K562 (cell line): ENCODE results near the gene SEC24C. TPM values are rescaled to one million over a fixed set of nuclear protein-coding genes. Genes with fewer than 3 reads are reported as not detected.

ENCODE experiments used
- ATAC-seq: fragments of 200-7000 bp; cut with Tn5 transposase; 3 replicates; pipeline ENCODE4 v1.9.1; 2020; ENCODE audit warnings: moderate library complexity
- BruUV-seq: library from RNA; stranded (reverse); fragments of 400-500 nt; replicated peaks from 2 replicates; lab custom pipeline; 2021; lab: Mats Ljungman, UMichigan
- CTCF ChIA-PET: fragments of 300-600 bp; formaldehyde crosslinking; extraction: SDS; loops from one replicate; lab custom pipeline; 2021; ENCODE audit warnings: low intra/inter-chr PET ratio; lab: Yijun Ruan, JAX
- POLR2A ChIA-PET: fragments of 300-600, 350-650 bp; sonication (Branson Sonifier 250); formaldehyde crosslinking; extraction: SDS; loops from one replicate; lab custom pipeline; 2021; ENCODE audit warnings: antibody characterized with exemption, inconsistent platforms; lab: Yijun Ruan, JAX
- DNase-seq, 4 experiments: peaks; one replicate each; pipeline versions ENCODE4 v3.0.0 to v3.0.0-alpha.2; 2011 to 2018; ENCODE audit warnings: low spot score in 3 of 4, mixed read lengths in 3 of 4; ENCODE audit errors: extremely low read depth in 1 of 4
- FAIRE-seq: peaks from 2 replicates; lab custom pipeline; 2011; peaks lifted over from hg19 to GRCh38; lab: Jason Lieb, UNC
- H2AFZ ChIP-seq: 2 replicates; pipeline ENCODE4 v1.6.0; 2011; ENCODE audit warnings: low read depth, low read length, control low read depth, inconsistent platforms
- H3K27ac ChIP-seq: fragments of 200-600 bp; 3 replicates; pipeline ENCODE4 v1.8.0; 2011; ENCODE audit warnings: low read depth, mild to moderate bottlenecking, control low read depth, inconsistent platforms, low read length, moderate library complexity, mixed read lengths; ENCODE audit errors: extremely low read depth
- H3K27me3 ChIP-seq, 2 experiments: fragments of 300-600 bp in 1 of 2; 2 replicates in 1 of 2; 3 replicates in 1 of 2; pipeline versions ENCODE4 v1.6.0 to v1.8.0; 2011; ENCODE audit warnings: inconsistent platforms in 2 of 2, low read length in 2 of 2, mild to moderate bottlenecking in 1 of 2, mixed read lengths in 1 of 2, moderate library complexity in 1 of 2; ENCODE audit not compliant: control insufficient read depth in 2 of 2, insufficient read depth in 2 of 2
- H3K36me3 ChIP-seq: fragments of 300-600 bp; 3 replicates; pipeline ENCODE4 v1.8.0; 2011; ENCODE audit warnings: mild to moderate bottlenecking, low read length, inconsistent platforms; ENCODE audit not compliant: control insufficient read depth, insufficient read depth
- H3K4me1 ChIP-seq, 2 experiments: fragments of 200-600 bp in 1 of 2; replicated peaks in 1 of 2; 2 replicates in 1 of 2; 3 replicates in 1 of 2; pipeline versions ENCODE4 v1.5.1 to v1.8.0; 2011; ENCODE audit warnings: inconsistent platforms in 2 of 2, low read length in 2 of 2, mild to moderate bottlenecking in 1 of 2, mixed read lengths in 1 of 2, moderate library complexity in 1 of 2; ENCODE audit not compliant: control insufficient read depth in 2 of 2, insufficient read depth in 2 of 2
- H3K4me2 ChIP-seq: 2 replicates; pipeline ENCODE4 v1.6.1; 2011; ENCODE audit warnings: low read length, control low read depth, inconsistent platforms, mixed read lengths; ENCODE audit not compliant: insufficient read depth
- H3K4me3 ChIP-seq: fragments of 200-600 bp; sonication (generic), shearing (Covaris generic); 2 replicates; pipeline ENCODE4 v1.5.1; 2016; ENCODE audit warnings: control low read depth, inconsistent platforms
- H3K79me2 ChIP-seq: fragments of 200-600 bp; 3 replicates; pipeline ENCODE4 v1.8.0; 2011; ENCODE audit warnings: low read length, inconsistent platforms; ENCODE audit not compliant: control insufficient read depth, insufficient read depth
- H3K9ac ChIP-seq, 2 experiments: 2 replicates each; pipeline versions ENCODE4 v1.6.0 to v1.6.1; 2011; ENCODE audit warnings: low read depth in 2 of 2, low read length in 2 of 2, control low read depth in 1 of 2, inconsistent platforms in 1 of 2, mild to moderate bottlenecking in 1 of 2, mixed read lengths in 1 of 2; ENCODE audit not compliant: insufficient read depth in 1 of 2
- H3K9me1 ChIP-seq: one replicate; pipeline ENCODE4 v1.6.0; 2011; ENCODE audit warnings: inconsistent platforms, mild to moderate bottlenecking, low read length, moderate library complexity; ENCODE audit not compliant: control insufficient read depth, insufficient read depth
- H3K9me3 ChIP-seq: replicated peaks from 2 replicates; pipeline ENCODE4 v1.5.1; 2011; ENCODE audit warnings: low read depth, low read length, inconsistent platforms; ENCODE audit not compliant: control insufficient read depth, insufficient read depth
- H4K20me1 ChIP-seq: replicated peaks from 2 replicates; pipeline ENCODE4 v1.6.1; 2011; ENCODE audit warnings: low read length, inconsistent platforms, mixed read lengths; ENCODE audit not compliant: control insufficient read depth, insufficient read depth
- CCAR2 ChIP-seq: fragments of 200-400 bp; formaldehyde crosslinking; IDR thresholded peaks from 2 replicates; pipeline ENCODE4 v1.6.1; 2017; ENCODE audit warnings: mild to moderate bottlenecking, low read depth, low read length
- CEBPG ChIP-seq, 3 experiments: fragments of 200-800 bp in 1 of 3; sonication (Bioruptor generic) in 1 of 3; sonication (generic) in 1 of 3; formaldehyde crosslinking in 1 of 3; IDR thresholded peaks in 2 of 3; conservative IDR thresholded peaks in 1 of 3; 2 replicates each; pipeline versions ENCODE4 v1.6.1 to v1.8.0; 2016 to 2022; ENCODE audit warnings: missing compliant biosample characterization in 2 of 3, missing genetic modification characterization in 2 of 3, mild to moderate bottlenecking in 1 of 3, missing genetic modification reagents in 1 of 3
- CHD4 ChIP-seq: fragments of 200-600 bp; sonication (generic); IDR thresholded peaks from 3 replicates; pipeline ENCODE4 v1.6.1; 2012; ENCODE audit warnings: low read depth, mild to moderate bottlenecking, mixed read lengths, low read length, inconsistent platforms; ENCODE audit not compliant: insufficient read depth, insufficient replicate concordance, poor library complexity, severe bottlenecking
- CREB1 ChIP-seq, 2 experiments: sonication (generic) in 1 of 2; formaldehyde crosslinking in 1 of 2; IDR thresholded peaks; 2 replicates each; pipeline versions ENCODE4 v1.6.1 to v1.8.0; 2012 to 2022; ENCODE audit warnings: inconsistent platforms in 1 of 2, mild to moderate bottlenecking in 1 of 2, missing genetic modification reagents in 1 of 2, moderate library complexity in 1 of 2
- ESRRB ChIP-seq: fragments of 250-450 bp; sonication (Bioruptor Pico); IDR thresholded peaks from 2 replicates; pipeline ENCODE4 v1.5.0; 2020; ENCODE audit warnings: mild to moderate bottlenecking, moderate library complexity, borderline replicate concordance
- FOXA3 ChIP-seq, 2 experiments: fragments of 450-650 bp in 1 of 2; sonication (generic) in 1 of 2; formaldehyde crosslinking; IDR thresholded peaks in 1 of 2; conservative IDR thresholded peaks in 1 of 2; 2 replicates each; pipeline versions ENCODE4 v1.4.0 to v1.8.0; 2020 to 2022; ENCODE audit warnings: mild to moderate bottlenecking in 2 of 2, missing genetic modification reagents in 1 of 2
- HDAC1 ChIP-seq, 2 experiments: fragments of 450-650 bp; IDR thresholded peaks; 2 replicates each; pipeline ENCODE4 v1.6.1; 2016 to 2017; ENCODE audit warnings: inconsistent platforms in 1 of 2, mild to moderate bottlenecking in 1 of 2, moderate library complexity in 1 of 2
- HDAC2 ChIP-seq: fragments of 450-650 bp; IDR thresholded peaks from 2 replicates; pipeline ENCODE4 v1.6.1; 2016; ENCODE audit warnings: mild to moderate bottlenecking
- MYC ChIP-seq, 2 experiments: fragments of 250-450 bp in 1 of 2; sonication (Bioruptor Pico) in 1 of 2; IDR thresholded peaks; 2 replicates each; pipeline versions ENCODE4 v1.5.1 to v1.6.1; 2012 to 2021; ENCODE audit warnings: low read depth in 2 of 2, borderline replicate concordance in 1 of 2, improper control_type of control experiment in 1 of 2, low read length in 1 of 2, mild to moderate bottlenecking in 1 of 2, moderate library complexity in 1 of 2
- NR1H2 ChIP-seq: sonication (generic); formaldehyde crosslinking; IDR thresholded peaks from 2 replicates; pipeline ENCODE4 v1.4.0; 2020; ENCODE audit warnings: mild to moderate bottlenecking, missing genetic modification reagents
- SIN3A ChIP-seq, 2 experiments: fragments of 150-350 bp in 1 of 2; IDR thresholded peaks; 2 replicates each; pipeline ENCODE4 v1.6.1; 2011 to 2016; ENCODE audit warnings: borderline replicate concordance in 2 of 2, low read depth in 2 of 2, low read length in 2 of 2, mild to moderate bottlenecking in 2 of 2, moderate library complexity in 2 of 2; ENCODE audit not compliant: control insufficient read depth in 1 of 2
- SRF ChIP-seq, 2 experiments: fragments of 250-450, 450-650 bp in 1 of 2; sonication (Bioruptor Pico) in 1 of 2; sonication (generic) in 1 of 2; formaldehyde crosslinking; IDR thresholded peaks; 2 replicates each; pipeline versions ENCODE4 v1.5.0 to v1.5.1; 2020 to 2022; ENCODE audit warnings: mild to moderate bottlenecking in 1 of 2, missing genetic modification reagents in 1 of 2
- STAG1 ChIP-seq: sonication (generic); formaldehyde crosslinking; IDR thresholded peaks from 2 replicates; pipeline ENCODE4 v1.5.0; 2020; ENCODE audit warnings: missing genetic modification reagents, borderline replicate concordance
- ZMIZ1 ChIP-seq, 2 experiments: fragments of 150-350 bp in 1 of 2; IDR thresholded peaks; 2 replicates each; pipeline ENCODE4 v1.6.1; 2012 to 2016; ENCODE audit warnings: low read depth in 2 of 2, low read length in 2 of 2, mild to moderate bottlenecking in 1 of 2, moderate library complexity in 1 of 2
- whole genome bisulfite sequencing: fragments of 100-300 bp; shearing (Covaris generic); methylation state at CpG from one replicate; pipeline ENCODE4 v1.1.6; 2016; ENCODE audit warnings: low coverage, mixed read lengths; ENCODE audit not compliant: insufficient coverage; ENCODE audit errors: missing lambda C conversion rate; 5-methylcytosine and 5-hydroxymethylcytosine counted together
- in situ Hi-C: fragments of 300-500 bp; cut with MboI; formaldehyde crosslinking; loops from 4 replicates; pipeline ENCODE4 v1.15.0; 2018; ENCODE audit warnings: inconsistent platforms, mixed read lengths
- intact Hi-C: fragments of 100-400 bp; cut with micrococcal nuclease; formaldehyde crosslinking; loops from 2 replicates; pipeline ENCODE4 v1.14.2; 2022
- polyA plus RNA-seq, 8 experiments: library from polyadenylated mRNA; depleted of rRNA in 4 of 8; stranded (reverse) in 5 of 8; unstranded in 3 of 8; fragments of >200 nt; fragmentation: Nextera tagmentation in 2 of 8; fragmentation: Illumina TruSeq in 1 of 8; extraction: Ambion mirVana in 2 of 8; extraction: Trizol in 1 of 8; gene quantifications; 2 replicates each; pipeline versions ENCODE4 v1.2.1 to v1.2.3, GENCODE V29; 2011 to 2014; ENCODE audit warnings: inconsistent platforms in 1 of 8, missing spikeins in 1 of 8
- total RNA-seq, 7 experiments: library from RNA; depleted of rRNA in 6 of 7; stranded (reverse); fragments of >200 nt in 6 of 7; fragmentation: Illumina TruSeq in 2 of 7; extraction: Trizol in 2 of 7; gene quantifications; 2 replicates each; pipeline versions ENCODE4 v1.2.1 to v1.2.3, GENCODE V29; 2011 to 2021; ENCODE audit warnings: low replicate concordance in 1 of 7

Gene SEC24C
- total and polyA plus RNA-seq, 9 of the 15 experiments (the other 6 are each of a cell fraction or from before 2014, with no cell fraction given): 19.0 to 115 (median 70.5) TPM

GRCh38 chr10:73744664-73744975 lies 448 bp downstream of the SEC24C start (continued):
- TF ChIP-seq CHD4: no peak
- peak; percentile 29; the same call in 1 of the 2 replicates for TF ChIP-seq STAG1
- TF ChIP-seq FOXA3 (CRISPR knock-in tag; conservative IDR thresholded peaks at IDR 0.05 in 1 of 2, IDR thresholded peaks at IDR 0.05 in 1 of 2): peak in 1 of 2 experiments; percentile 63; a peak in 1 of 4 replicates
- TF ChIP-seq CCAR2: no peak
- 0 out of 4 replicates have a peak, but pooled peaks of 1 of the 2 experiments have one; percentile 10 for TF ChIP-seq SRF (CRISPR knock-in tag; IDR thresholded peaks at IDR 0.05)
- peak; percentile 17; the same call in 1 of the 2 replicates for TF ChIP-seq CEBPG (CRISPR knock-in tag; IDR thresholded peaks at IDR 0.05)
- no peak for TF ChIP-seq CEBPG (tag; conservative IDR thresholded peaks at IDR 0.05 in 1 of 2, IDR thresholded peaks at IDR 0.05 in 1 of 2)
- TF ChIP-seq NR1H2 (CRISPR knock-in tag): 0 out of 2 replicates have a peak, but pooled peaks have one; percentile 34
- TF ChIP-seq HDAC2: 0 out of 2 replicates have a peak, but pooled peaks have one; percentile 18
- TF ChIP-seq SIN3A (IDR thresholded peaks at IDR 0.05; ENCODE audit: borderline replicate concordance in 2 of 2, control insufficient read depth in 1 of 2, low read depth in 2 of 2, low read length in 2 of 2): peak; percentile 15 to 72; a peak in 1 of 4 replicates
- TF ChIP-seq HDAC1 (IDR thresholded peaks at IDR 0.05): peak in 1 of 2 experiments; percentile 80; a peak in 2 of 4 replicates
- TF ChIP-seq, all 486 proteins: peak for 10

GRCh38 chr10:73746721-73747120 lies 2.5 kb downstream of the SEC24C start:
- no peak overlapping the region for H3K4me2 ChIP-seq
- intact Hi-C loops: no loop called here
- no peak for TF ChIP-seq ESRRB (CRISPR knock-in tag)
- TF ChIP-seq CREB1 (IDR thresholded peaks at IDR 0.05): no peak
- no peak for TF ChIP-seq CREB1 (CRISPR knock-in tag; IDR thresholded peaks at IDR 0.05)
- TF ChIP-seq ZMIZ1 (IDR thresholded peaks at IDR 0.05; ENCODE audit: low read depth in 2 of 2, low read length in 2 of 2): no peak
- no peak for TF ChIP-seq MYC (IDR thresholded peaks at IDR 0.05; ENCODE audit: low read depth, low read length)
- TF ChIP-seq MYC (CRISPR knock-in tag; IDR thresholded peaks at IDR 0.05; ENCODE audit: borderline replicate concordance, low read depth): no peak
- peaks cover 73% of the 10 kb centered on the region for H3K79me2 ChIP-seq
- no peaks in the 10 kb centered on the region for H3K27me3 ChIP-seq
- no peak overlapping the region for H3K27ac ChIP-seq
- BruUV-seq: TSS peak; percentile 17
- no peaks in the 10 kb centered on the region for H3K9me3 ChIP-seq
- H3K4me3 ChIP-seq: no peak overlapping the region
- no peak overlapping the region for H2AFZ ChIP-seq
- CTCF ChIA-PET: no interaction called here
- WGBS: 100% methylated on average over 2 of the region's 2 CpGs
- peaks cover 65% of the 10 kb centered on the region for H3K36me3 ChIP-seq
- peaks cover 14% of the 10 kb centered on the region for H4K20me1 ChIP-seq
- no peak overlapping the region for H3K9ac ChIP-seq
- POLR2A ChIA-PET: interaction anchor here (0.7 to 2.1 kb wide), 7 partner anchors 9 to 63 kb away, joined by 3 to 11 read pairs (median 3); partner anchors contain the start of gene CHCHD1
- ATAC-seq: no peak
- peaks cover 5 to 24% of the 10 kb centered on the region in 2 experiments; a peak in 3 of 5 replicates for H3K4me1 ChIP-seq
- H3K9me1 ChIP-seq: no peaks in the 10 kb centered on the region
- in situ Hi-C loops: no loop called here
- DNase-seq: no peak
- no peak for FAIRE-seq
